Measurements from ENCODE around the gene NELFE. TPM values are rescaled to one million over a fixed set of nuclear protein-coding genes. Genes with fewer than 3 reads are reported as not detected.

NELFE gene
- total and polyA plus RNA-seq, 2 of the 13 experiments (the other 11 are each of a cell fraction or from before 2014, with no cell fraction given): 51.3 to 69.8 TPM

DNA sequence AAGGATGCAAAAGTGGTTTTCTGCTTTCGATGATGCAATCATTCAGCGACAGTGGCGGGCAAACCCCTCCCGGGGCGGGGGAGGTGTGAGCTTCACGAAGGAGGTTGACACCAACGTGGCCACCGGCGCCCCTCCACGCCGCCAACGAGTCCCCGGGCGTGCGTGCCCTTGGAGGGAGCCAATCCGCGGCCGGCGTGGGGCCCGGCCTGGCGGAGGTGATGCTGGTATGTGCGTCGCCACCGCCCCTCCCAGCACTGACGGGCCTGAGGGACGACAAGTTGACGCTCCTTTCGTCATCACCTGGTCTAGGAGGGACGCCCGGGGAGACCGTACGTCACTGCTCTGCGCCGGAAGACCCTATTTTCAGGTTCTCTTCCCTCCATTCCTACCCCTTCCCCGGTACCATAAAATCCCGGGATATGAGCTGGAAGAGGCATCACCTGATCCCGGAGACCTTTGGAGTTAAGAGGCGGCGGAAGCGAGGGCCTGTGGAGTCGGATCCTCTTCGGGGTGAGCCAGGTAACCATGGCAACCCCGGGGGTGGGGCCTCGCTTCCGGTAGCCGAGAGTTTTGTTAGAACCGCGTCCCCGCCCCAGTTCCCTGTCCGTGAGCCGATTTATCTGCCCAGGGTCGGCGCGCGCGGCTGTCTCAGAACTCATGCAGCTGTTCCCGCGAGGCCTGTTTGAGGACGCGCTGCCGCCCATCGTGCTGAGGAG lies 13.4 kb upstream of the NELFE start, which contains the start of gene DXO (continued):
- TF ChIP-seq HDAC2 (CRISPR knock-in tag; IDR thresholded peaks at IDR 0.05) (peak; percentile 89), ZNF350 (CRISPR knock-in tag; IDR thresholded peaks at IDR 0.05; ENCODE audit: borderline replicate concordance, low read depth) (peak; percentile 92), FOXP1 (IDR thresholded peaks at IDR 0.05) (no peak), FOXP1 (CRISPR knock-in tag; IDR thresholded peaks at IDR 0.05) (0 out of 2 replicates have a peak, but pooled peaks have one; percentile 33), ZSCAN29 (CRISPR knock-in tag; conservative IDR thresholded peaks at IDR 0.05) (peak; percentile 55; the same call in 1 of the 2 replicates), ZSCAN9 (CRISPR knock-in tag; IDR thresholded peaks at IDR 0.05; ENCODE audit: borderline replicate concordance) (no peak), TEAD2 (CRISPR knock-in tag; IDR thresholded peaks at IDR 0.05) (no peak), ZFP36L2 (CRISPR knock-in tag; IDR thresholded peaks at IDR 0.05) (no peak), TBX2 (CRISPR knock-in tag; IDR thresholded peaks at IDR 0.05; ENCODE audit: borderline replicate concordance) (peak; percentile 95), ZNF292 (CRISPR knock-in tag; IDR thresholded peaks at IDR 0.05; ENCODE audit: borderline replicate concordance, low read depth) (no peak; the same call in 1 of the 2 replicates), KLF16 (CRISPR knock-in tag; IDR thresholded peaks at IDR 0.05) (peak; percentile 60 to 94; a peak in 2 of 4 replicates), BRD4 (CRISPR knock-in tag; IDR thresholded peaks at IDR 0.05) (peak; percentile 59; the same call in 1 of the 2 replicates), KLF11 (CRISPR knock-in tag; IDR thresholded peaks at IDR 0.05) (0 out of 2 replicates have a peak, but pooled peaks have one; percentile 51), ZNF337 (CRISPR knock-in tag; IDR thresholded peaks at IDR 0.05; ENCODE audit: borderline replicate concordance, low read depth) (0 out of 2 replicates have a peak, but pooled peaks have one; percentile 3), ZNF782 (CRISPR knock-in tag; IDR thresholded peaks at IDR 0.05; ENCODE audit: borderline replicate concordance) (peak; percentile 57; the same call in 1 of the 2 replicates), KLF15 (CRISPR knock-in tag; IDR thresholded peaks at IDR 0.05; ENCODE audit: borderline replicate concordance) (peak; percentile 62; the same call in 1 of the 2 replicates), MATR3 (CRISPR knock-in tag; IDR thresholded peaks at IDR 0.05) (no peak), ZNF264 (CRISPR knock-in tag; IDR thresholded peaks at IDR 0.05) (peak; percentile 75), SRSF4 (IDR thresholded peaks at IDR 0.05; ENCODE audit: low read depth, low read length, poor library complexity, severe bottlenecking) (no peak), ZNF501 (CRISPR knock-in tag; IDR thresholded peaks at IDR 0.05) (peak; percentile 98), U2AF1 (optimal IDR thresholded peaks at IDR 0.05; ENCODE audit: low read depth, low read length) (no peak), FOXO1 (CRISPR knock-in tag; IDR thresholded peaks at IDR 0.05) (peak; percentile 79), REL (CRISPR knock-in tag; conservative IDR thresholded peaks at IDR 0.05) (peak; percentile 98)
- TF ChIP-seq, protein P1, sequence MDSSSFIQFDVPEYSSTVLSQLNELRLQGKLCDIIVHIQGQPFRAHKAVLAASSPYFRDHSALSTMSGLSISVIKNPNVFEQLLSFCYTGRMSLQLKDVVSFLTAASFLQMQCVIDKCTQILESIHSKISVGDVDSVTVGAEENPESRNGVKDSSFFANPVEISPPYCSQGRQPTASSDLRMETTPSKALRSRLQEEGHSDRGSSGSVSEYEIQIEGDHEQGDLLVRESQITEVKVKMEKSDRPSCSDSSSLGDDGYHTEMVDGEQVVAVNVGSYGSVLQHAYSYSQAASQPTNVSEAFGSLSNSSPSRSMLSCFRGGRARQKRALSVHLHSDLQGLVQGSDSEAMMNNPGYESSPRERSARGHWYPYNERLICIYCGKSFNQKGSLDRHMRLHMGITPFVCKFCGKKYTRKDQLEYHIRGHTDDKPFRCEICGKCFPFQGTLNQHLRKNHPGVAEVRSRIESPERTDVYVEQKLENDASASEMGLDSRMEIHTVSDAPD (CRISPR knock-in tag; IDR thresholded peaks at IDR 0.05): peak; percentile 62; the same call in 1 of the 2 replicates
- TF ChIP-seq, protein P2, sequence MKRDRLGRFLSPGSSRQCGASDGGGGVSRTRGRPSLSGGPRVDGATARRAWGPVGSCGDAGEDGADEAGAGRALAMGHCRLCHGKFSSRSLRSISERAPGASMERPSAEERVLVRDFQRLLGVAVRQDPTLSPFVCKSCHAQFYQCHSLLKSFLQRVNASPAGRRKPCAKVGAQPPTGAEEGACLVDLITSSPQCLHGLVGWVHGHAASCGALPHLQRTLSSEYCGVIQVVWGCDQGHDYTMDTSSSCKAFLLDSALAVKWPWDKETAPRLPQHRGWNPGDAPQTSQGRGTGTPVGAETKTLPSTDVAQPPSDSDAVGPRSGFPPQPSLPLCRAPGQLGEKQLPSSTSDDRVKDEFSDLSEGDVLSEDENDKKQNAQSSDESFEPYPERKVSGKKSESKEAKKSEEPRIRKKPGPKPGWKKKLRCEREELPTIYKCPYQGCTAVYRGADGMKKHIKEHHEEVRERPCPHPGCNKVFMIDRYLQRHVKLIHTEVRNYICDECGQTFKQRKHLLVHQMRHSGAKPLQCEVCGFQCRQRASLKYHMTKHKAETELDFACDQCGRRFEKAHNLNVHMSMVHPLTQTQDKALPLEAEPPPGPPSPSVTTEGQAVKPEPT (CRISPR knock-in tag; IDR thresholded peaks at IDR 0.05; ENCODE audit: low read depth): no peak; the same call in 1 of the 2 replicates
- TF ChIP-seq, protein P3, sequence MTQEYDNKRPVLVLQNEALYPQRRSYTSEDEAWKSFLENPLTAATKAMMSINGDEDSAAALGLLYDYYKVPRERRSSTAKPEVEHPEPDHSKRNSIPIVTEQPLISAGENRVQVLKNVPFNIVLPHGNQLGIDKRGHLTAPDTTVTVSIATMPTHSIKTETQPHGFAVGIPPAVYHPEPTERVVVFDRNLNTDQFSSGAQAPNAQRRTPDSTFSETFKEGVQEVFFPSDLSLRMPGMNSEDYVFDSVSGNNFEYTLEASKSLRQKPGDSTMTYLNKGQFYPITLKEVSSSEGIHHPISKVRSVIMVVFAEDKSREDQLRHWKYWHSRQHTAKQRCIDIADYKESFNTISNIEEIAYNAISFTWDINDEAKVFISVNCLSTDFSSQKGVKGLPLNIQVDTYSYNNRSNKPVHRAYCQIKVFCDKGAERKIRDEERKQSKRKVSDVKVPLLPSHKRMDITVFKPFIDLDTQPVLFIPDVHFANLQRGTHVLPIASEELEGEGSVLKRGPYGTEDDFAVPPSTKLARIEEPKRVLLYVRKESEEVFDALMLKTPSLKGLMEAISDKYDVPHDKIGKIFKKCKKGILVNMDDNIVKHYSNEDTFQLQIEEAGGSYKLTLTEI (CRISPR knock-in tag; conservative IDR thresholded peaks at IDR 0.05): no peak
